Fibroblast of the aortic adventitia (primary cell): ENCODE measurements around the gene DCAF8L1. TPM values are rescaled to one million over a fixed set of nuclear protein-coding genes. Genes with fewer than 3 reads are reported as not detected.
A peak's percentile ranks its signal among the peaks of the same experiment; 100 is the strongest.
"Not testable (repeated sequence)": the region's sequence is repeated elsewhere in the genome, so short reads cannot be mapped to it uniquely, and the experiment has no call there.

Experiments
- DNase-seq: peaks from one replicate; pipeline ENCODE4 v3.0.0-alpha.2; 2010; ENCODE audit warnings: low read depth
- H3K4me3 ChIP-seq: 2 replicates; pipeline ENCODE4 v1.5.1; 2011; ENCODE audit warnings: low read depth, mild to moderate bottlenecking, control low read depth, low read length, moderate library complexity
- CTCF ChIP-seq: IDR thresholded peaks from 2 replicates; pipeline ENCODE4 v1.5.1; 2011; ENCODE audit warnings: mild to moderate bottlenecking, low read length, control low read depth, inconsistent platforms; ENCODE audit not compliant: insufficient read depth
- total RNA-seq: library from RNA; depleted of rRNA; stranded (reverse); fragments of >200 nt; gene quantifications from 2 replicates; pipeline ENCODE4 v1.2.3, GENCODE V29; 2012; ENCODE audit warnings: low replicate concordance

DCAF8L1 gene
- total RNA-seq, 1 donor = not detected

- DNase-seq = peak; percentile 71
- TF ChIP-seq CTCF = no peak
- H3K4me3 ChIP-seq = no peak overlapping the region
These were observed 14.3 kb downstream of the DCAF8L1 start for GRCh38 chrX:27966955-27967354.

GRCh38 chrX:27966492-27966891 lies 14.8 kb downstream of the DCAF8L1 start:
- H3K4me3 ChIP-seq = no peak overlapping the region
- peak; percentile 11 for DNase-seq
- TF ChIP-seq CTCF = no peak

- not testable (repeated sequence) for DNase-seq
These were observed 15.9 kb downstream of the DCAF8L1 start for GRCh38 chrX:27965348-27965747.

GRCh38 chrX:27964432-27964831 lies 16.8 kb downstream of the DCAF8L1 start:
- DNase-seq = peak; percentile 0
- TF ChIP-seq CTCF = no peak

More at GRCh38 chrX:27965348-27965747, 15.9 kb downstream of the DCAF8L1 start:
- not testable (repeated sequence) for H3K4me3 ChIP-seq

GRCh38 chrX:27960410-27960809 lies 20.8 kb downstream of the DCAF8L1 start:
- not testable (repeated sequence) for H3K4me3 ChIP-seq, DNase-seq

More at GRCh38 chrX:27964432-27964831, 16.8 kb downstream of the DCAF8L1 start:
- no peak overlapping the region for H3K4me3 ChIP-seq

GRCh38 chrX:27953171-27953570 lies 28.1 kb downstream of the DCAF8L1 start:
- TF ChIP-seq CTCF = no peak
- no peak for DNase-seq
- no peak overlapping the region for H3K4me3 ChIP-seq

GRCh38 chrX:27933361-27933760 lies 47.9 kb downstream of the DCAF8L1 start:
- DNase-seq = no peak
- no peak for TF ChIP-seq CTCF
- no peak overlapping the region for H3K4me3 ChIP-seq

Other genes starting within 250 kb of the DCAF8L1 start
- not detected in 2 replicates for gene MAGEB10, start 173.5 kb downstream of the DCAF8L1 start, total RNA-seq